HL-60 (cell line): Measurements from ENCODE around the gene PRKCE.

Experiments
- DNase-seq, 2 experiments: peaks; one replicate each; pipeline ENCODE4 v3.0.0-alpha.2; 2010 to 2020; ENCODE audit warnings: low read depth in 1 of 2, low spot score in 1 of 2
- H3K27ac ChIP-seq: fragments of 250-450 bp; sonication (Bioruptor Pico); replicated peaks from 2 replicates; pipeline ENCODE4 v1.5.1; 2020; ENCODE audit warnings: mild to moderate bottlenecking, moderate library complexity
- H3K27me3 ChIP-seq: fragments of 250-450 bp; sonication (Bioruptor Pico); 2 replicates; pipeline ENCODE4 v1.5.1; 2021; ENCODE audit warnings: mild to moderate bottlenecking, moderate library complexity; ENCODE audit not compliant: insufficient read depth, poor library complexity, severe bottlenecking
- H3K4me3 ChIP-seq: replicated peaks from 2 replicates; pipeline ENCODE4 v1.5.1; 2011; ENCODE audit warnings: mild to moderate bottlenecking, control low read depth, low read length; ENCODE audit not compliant: insufficient read depth
- GABPA ChIP-seq: IDR thresholded peaks from 2 replicates; pipeline ENCODE4 v1.6.1; 2012; ENCODE audit warnings: low read depth
- POLR2AphosphoS5 ChIP-seq: IDR thresholded peaks from 2 replicates; pipeline ENCODE4 v1.6.1; 2012; ENCODE audit warnings: low read depth
- SPI1 ChIP-seq: IDR thresholded peaks from 2 replicates; pipeline ENCODE4 v1.6.1; 2012; ENCODE audit warnings: low read depth, mild to moderate bottlenecking, borderline replicate concordance
- TF ChIP-seq, protein P1 (sequence below): IDR thresholded peaks from one replicate; pipeline ENCODE4 v1.5.1; 2011; ENCODE audit warnings: low read length, control low read depth, inconsistent platforms; ENCODE audit not compliant: insufficient read depth
- TF ChIP-seq, protein P2 (sequence below): IDR thresholded peaks from 2 replicates; pipeline ENCODE4 v1.6.1; 2012; ENCODE audit warnings: low read depth; ENCODE audit not compliant: insufficient replicate concordance

The PRKCE gene

DNA sequence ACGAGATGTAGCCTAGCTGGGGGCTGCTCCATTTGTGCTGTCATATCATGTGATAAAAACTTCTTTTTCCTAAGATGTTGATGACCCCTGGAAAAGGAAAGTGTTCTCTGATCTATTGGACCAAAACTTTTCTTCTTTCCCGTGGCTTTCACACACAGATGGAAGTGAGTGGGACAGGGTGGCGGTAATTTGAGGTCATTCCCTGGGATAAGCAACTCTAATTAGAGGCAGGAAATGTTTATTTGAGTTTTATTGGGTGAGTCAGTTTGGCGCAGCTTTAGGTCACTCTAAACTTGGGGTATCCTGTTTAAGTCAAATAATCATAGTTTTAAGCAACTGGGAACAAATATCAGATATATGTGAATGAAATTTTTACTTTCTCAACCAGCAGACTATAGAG is 424.8 kb downstream of the PRKCE start:
- TF ChIP-seq, protein P1, sequence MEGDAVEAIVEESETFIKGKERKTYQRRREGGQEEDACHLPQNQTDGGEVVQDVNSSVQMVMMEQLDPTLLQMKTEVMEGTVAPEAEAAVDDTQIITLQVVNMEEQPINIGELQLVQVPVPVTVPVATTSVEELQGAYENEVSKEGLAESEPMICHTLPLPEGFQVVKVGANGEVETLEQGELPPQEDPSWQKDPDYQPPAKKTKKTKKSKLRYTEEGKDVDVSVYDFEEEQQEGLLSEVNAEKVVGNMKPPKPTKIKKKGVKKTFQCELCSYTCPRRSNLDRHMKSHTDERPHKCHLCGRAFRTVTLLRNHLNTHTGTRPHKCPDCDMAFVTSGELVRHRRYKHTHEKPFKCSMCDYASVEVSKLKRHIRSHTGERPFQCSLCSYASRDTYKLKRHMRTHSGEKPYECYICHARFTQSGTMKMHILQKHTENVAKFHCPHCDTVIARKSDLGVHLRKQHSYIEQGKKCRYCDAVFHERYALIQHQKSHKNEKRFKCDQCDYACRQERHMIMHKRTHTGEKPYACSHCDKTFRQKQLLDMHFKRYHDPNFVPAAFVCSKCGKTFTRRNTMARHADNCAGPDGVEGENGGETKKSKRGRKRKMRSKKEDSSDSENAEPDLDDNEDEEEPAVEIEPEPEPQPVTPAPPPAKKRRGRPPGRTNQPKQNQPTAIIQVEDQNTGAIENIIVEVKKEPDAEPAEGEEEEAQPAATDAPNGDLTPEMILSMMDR: no peak
- TF ChIP-seq GABPA: no peak
- DNase-seq: no peak
- Histone ChIP-seq H3K27ac (no peak overlapping the region), H3K4me3 (no peak overlapping the region), H3K27me3 (no peaks in the 10 kb centered on the region)

DNA sequence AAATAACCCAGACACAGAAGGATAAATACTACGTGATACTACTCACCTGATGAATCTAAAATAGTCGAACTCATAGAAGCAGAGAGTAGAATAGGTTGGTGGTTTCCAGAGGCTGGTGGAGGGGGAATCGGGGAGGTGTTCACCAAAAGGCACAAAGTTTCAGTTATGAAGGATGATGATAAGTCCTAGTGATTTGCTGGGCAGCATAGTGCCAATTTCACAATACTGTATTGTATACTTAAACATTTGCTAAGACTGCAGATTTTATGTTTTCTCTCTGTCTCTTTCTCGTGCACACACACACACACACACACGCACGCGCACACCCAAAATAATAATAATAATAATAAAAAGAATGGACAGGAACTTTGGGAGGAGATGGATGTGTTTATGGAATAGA is 425.4 kb downstream of the PRKCE start:
- Histone ChIP-seq H3K27me3 (no peaks in the 10 kb centered on the region), H3K4me3 (no peak overlapping the region), H3K27ac (no peak overlapping the region)
- no peak for DNase-seq
- TF ChIP-seq POLR2AphosphoS5: no peak
- no peak for TF ChIP-seq SPI1
- TF ChIP-seq, protein P1: no peak
- no peak for TF ChIP-seq GABPA

DNA sequence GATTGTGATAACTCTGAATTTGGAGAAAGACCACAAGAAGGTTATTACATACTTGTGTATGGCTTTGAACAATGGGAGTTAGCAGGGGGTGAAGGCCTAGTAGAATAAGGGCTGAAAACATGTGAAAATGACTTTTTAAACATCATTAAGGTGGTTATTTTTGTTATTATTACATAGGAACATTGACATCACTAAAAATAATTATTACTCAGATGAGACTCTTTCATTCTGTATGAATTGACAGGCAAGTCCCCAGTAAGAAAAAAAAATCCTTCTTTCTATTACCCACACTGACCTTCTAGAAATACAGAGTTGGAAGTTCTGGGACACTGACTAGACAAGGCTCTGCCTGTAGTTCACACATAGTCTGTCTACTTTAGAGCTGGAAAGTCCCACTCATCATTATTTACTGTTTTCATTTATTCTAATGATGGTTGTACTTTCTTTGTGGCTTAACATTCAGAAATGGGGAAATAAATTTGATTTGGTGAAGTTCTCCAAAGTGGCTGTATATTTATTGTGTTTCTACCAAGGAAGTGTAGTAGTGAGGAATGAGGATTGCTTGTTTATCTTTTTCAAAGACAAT is 426.1 kb downstream of the PRKCE start:
- no peaks in the 10 kb centered on the region for H3K27me3 ChIP-seq
- TF ChIP-seq POLR2AphosphoS5: no peak
- TF ChIP-seq, protein P2, sequence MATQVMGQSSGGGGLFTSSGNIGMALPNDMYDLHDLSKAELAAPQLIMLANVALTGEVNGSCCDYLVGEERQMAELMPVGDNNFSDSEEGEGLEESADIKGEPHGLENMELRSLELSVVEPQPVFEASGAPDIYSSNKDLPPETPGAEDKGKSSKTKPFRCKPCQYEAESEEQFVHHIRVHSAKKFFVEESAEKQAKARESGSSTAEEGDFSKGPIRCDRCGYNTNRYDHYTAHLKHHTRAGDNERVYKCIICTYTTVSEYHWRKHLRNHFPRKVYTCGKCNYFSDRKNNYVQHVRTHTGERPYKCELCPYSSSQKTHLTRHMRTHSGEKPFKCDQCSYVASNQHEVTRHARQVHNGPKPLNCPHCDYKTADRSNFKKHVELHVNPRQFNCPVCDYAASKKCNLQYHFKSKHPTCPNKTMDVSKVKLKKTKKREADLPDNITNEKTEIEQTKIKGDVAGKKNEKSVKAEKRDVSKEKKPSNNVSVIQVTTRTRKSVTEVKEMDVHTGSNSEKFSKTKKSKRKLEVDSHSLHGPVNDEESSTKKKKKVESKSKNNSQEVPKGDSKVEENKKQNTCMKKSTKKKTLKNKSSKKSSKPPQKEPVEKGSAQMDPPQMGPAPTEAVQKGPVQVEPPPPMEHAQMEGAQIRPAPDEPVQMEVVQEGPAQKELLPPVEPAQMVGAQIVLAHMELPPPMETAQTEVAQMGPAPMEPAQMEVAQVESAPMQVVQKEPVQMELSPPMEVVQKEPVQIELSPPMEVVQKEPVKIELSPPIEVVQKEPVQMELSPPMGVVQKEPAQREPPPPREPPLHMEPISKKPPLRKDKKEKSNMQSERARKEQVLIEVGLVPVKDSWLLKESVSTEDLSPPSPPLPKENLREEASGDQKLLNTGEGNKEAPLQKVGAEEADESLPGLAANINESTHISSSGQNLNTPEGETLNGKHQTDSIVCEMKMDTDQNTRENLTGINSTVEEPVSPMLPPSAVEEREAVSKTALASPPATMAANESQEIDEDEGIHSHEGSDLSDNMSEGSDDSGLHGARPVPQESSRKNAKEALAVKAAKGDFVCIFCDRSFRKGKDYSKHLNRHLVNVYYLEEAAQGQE: no peak
- no peak for TF ChIP-seq GABPA
- TF ChIP-seq, protein P1: no peak
- no peak for TF ChIP-seq SPI1
- DNase-seq: no peak
- H3K4me3 ChIP-seq: no peak overlapping the region
- H3K27ac ChIP-seq: no peak overlapping the region

DNA sequence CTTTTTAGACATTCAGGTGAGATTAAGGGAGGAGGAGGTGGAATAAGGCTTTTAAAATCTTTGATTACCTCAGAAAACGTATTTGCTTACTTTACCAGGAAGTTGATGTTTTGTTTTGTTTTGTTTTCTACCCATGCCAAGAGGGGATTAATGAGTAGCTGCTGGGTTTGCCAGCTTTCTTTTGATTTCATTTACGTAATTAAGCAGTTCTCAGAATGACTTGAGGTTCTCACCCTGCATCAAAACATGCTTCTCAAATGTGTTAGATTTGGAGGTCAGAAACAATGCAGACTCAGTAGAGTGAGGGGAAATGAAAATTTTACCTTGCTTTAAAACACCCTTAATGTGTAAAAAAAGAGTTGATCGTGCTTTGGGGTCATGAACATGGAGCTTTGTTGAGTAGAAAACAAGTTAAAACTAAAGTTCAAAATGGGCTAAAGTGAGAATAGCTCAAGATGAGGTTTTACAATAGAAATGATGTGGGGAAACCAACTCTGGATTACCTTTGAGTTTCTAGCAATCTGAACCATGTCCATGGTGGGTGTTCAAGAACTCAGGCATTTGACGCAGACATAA is 428.6 kb downstream of the PRKCE start:
- TF ChIP-seq, protein P1: no peak
- TF ChIP-seq GABPA: no peak
- Histone ChIP-seq H3K27ac (no peak overlapping the region), H3K27me3 (no peaks in the 10 kb centered on the region), H3K4me3 (no peak overlapping the region)
- DNase-seq: no peak
